Mesothelial cell of epicardium (in vitro differentiated cells): ENCODE measurements around the gene PDLIM7. TPM values are rescaled to one million over a fixed set of nuclear protein-coding genes. Genes with fewer than 3 reads are reported as not detected.

ENCODE experiments used
- DNase-seq, 2 experiments: peaks; one replicate each; pipeline ENCODE4 v3.0.0; 2021; ENCODE audit warnings: low spot score in 2 of 2; ENCODE audit not compliant: unreplicated experiment in 2 of 2
- H3K27ac Mint-ChIP-seq: 2 replicates; pipeline ENCODE4 v1.8.0; 2021; ENCODE audit warnings: mixed read lengths
- H3K27me3 Mint-ChIP-seq: 2 replicates; pipeline ENCODE4 v1.8.0; 2021; ENCODE audit warnings: low read depth, mixed read lengths
- H3K36me3 Mint-ChIP-seq: 2 replicates; pipeline ENCODE4 v1.8.0; 2021; ENCODE audit warnings: mixed read lengths
- H3K4me1 Mint-ChIP-seq: 2 replicates; pipeline ENCODE4 v1.8.0; 2021; ENCODE audit warnings: mixed read lengths
- H3K4me3 Mint-ChIP-seq: 2 replicates; pipeline ENCODE4 v1.8.0; 2021; ENCODE audit warnings: mild to moderate bottlenecking, moderate library complexity, mixed read lengths
- H3K9me3 Mint-ChIP-seq: 2 replicates; pipeline ENCODE4 v1.8.0; 2021; ENCODE audit warnings: mixed read lengths
- CTCF ChIP-seq: fragments of 200-600 bp; sonication (generic); IDR thresholded peaks from one replicate; pipeline ENCODE4 v1.5.0; 2021; ENCODE audit warnings: antibody characterized with exemption; ENCODE audit not compliant: unreplicated experiment
- total RNA-seq: library from RNA; stranded (reverse); gene quantifications from 3 replicates; pipeline ENCODE4 v1.2.1, GENCODE V29; 2021

Gene PDLIM7
- total RNA-seq, 1 donor from 2014 or later, result 494 TPM

GRCh38 chr5:177514541-177514940, 17.1 kb upstream of the PDLIM7 start:
- Mint-ChIP-seq H3K4me1 (peaks cover 22% of the 10 kb centered on the region), H3K9me3 (no peaks in the 10 kb centered on the region), H3K27ac (no peak overlapping the region), H3K36me3 (peaks cover 12% of the 10 kb centered on the region), H3K4me3 (peak overlapping the region; percentile 87), H3K27me3 (no peaks in the 10 kb centered on the region)
- no peak for TF ChIP-seq CTCF
- DNase-seq, result no peak

- no peak overlapping the region for H3K4me3 Mint-ChIP-seq
- no peak for TF ChIP-seq CTCF
These were observed 16.1 kb upstream of the PDLIM7 start for GRCh38 chr5:177513500-177513899.

GRCh38 chr5:177512736-177513380, 15.5 kb upstream of the PDLIM7 start:
- Mint-ChIP-seq H3K4me3 (no peak overlapping the region), H3K27ac (no peak overlapping the region), H3K4me1 (peaks cover 22% of the 10 kb centered on the region), H3K27me3 (no peaks in the 10 kb centered on the region), H3K9me3 (no peaks in the 10 kb centered on the region), H3K36me3 (peaks cover 12% of the 10 kb centered on the region)
- no peak for TF ChIP-seq CTCF
- DNase-seq, result no peak

More at GRCh38 chr5:177513500-177513899, 16.1 kb upstream of the PDLIM7 start:
- no peaks in the 10 kb centered on the region for H3K9me3 Mint-ChIP-seq
- H3K36me3 Mint-ChIP-seq, result peaks cover 11% of the 10 kb centered on the region
- no peak for DNase-seq
- no peak overlapping the region for H3K27ac Mint-ChIP-seq
- H3K27me3 Mint-ChIP-seq, result no peaks in the 10 kb centered on the region
- H3K4me1 Mint-ChIP-seq, result peaks cover 22% of the 10 kb centered on the region

- DNase-seq, result no peak
- Mint-ChIP-seq H3K4me3 (no peak overlapping the region), H3K4me1 (peaks cover 18% of the 10 kb centered on the region), H3K36me3 (peaks cover 16% of the 10 kb centered on the region), H3K27ac (no peak overlapping the region), H3K27me3 (no peaks in the 10 kb centered on the region), H3K9me3 (no peaks in the 10 kb centered on the region)
- no peak for TF ChIP-seq CTCF
These were observed 14.6 kb upstream of the PDLIM7 start for GRCh38 chr5:177511796-177512675.

- Mint-ChIP-seq H3K4me1 (peaks cover 11% of the 10 kb centered on the region), H3K27me3 (no peaks in the 10 kb centered on the region), H3K4me3 (no peak overlapping the region), H3K27ac (no peak overlapping the region), H3K9me3 (no peaks in the 10 kb centered on the region), H3K36me3 (peaks cover 17% of the 10 kb centered on the region)
- TF ChIP-seq CTCF, result no peak
- no peak for DNase-seq
These were observed 13.8 kb upstream of the PDLIM7 start for GRCh38 chr5:177511181-177511580.
